IPS-NIHi7 (cell line): ENCODE data around the gene MEP1A.

Experiments
- DNase-seq: peaks from one replicate; pipeline ENCODE4 v3.0.0; 2012; ENCODE audit warnings: mixed read lengths; ENCODE audit errors: extremely low spot score

Gene MEP1A

GRCh38 chr6:46776070-46776712 is 17.0 kb upstream of the MEP1A start:
- no peak for DNase-seq

GRCh38 chr6:46777476-46778346 is 15.5 kb upstream of the MEP1A start:
- no peak for DNase-seq

- DNase-seq = peak; percentile 54
These were observed 11.5 kb upstream of the MEP1A start for GRCh38 chr6:46781478-46782378.

- no peak for DNase-seq
These were observed 8.7 kb upstream of the MEP1A start for GRCh38 chr6:46784535-46784934.

GRCh38 chr6:46787871-46788540 is 5.2 kb upstream of the MEP1A start:
- DNase-seq = no peak

GRCh38 chr6:46788791-46789190 is 4.4 kb upstream of the MEP1A start:
- no peak for DNase-seq

- no peak for DNase-seq
These were observed 3.5 kb upstream of the MEP1A start for GRCh38 chr6:46789434-46790354.

- no peak for DNase-seq
These were observed 2.8 kb upstream of the MEP1A start for GRCh38 chr6:46790355-46790874.

GRCh38 chr6:46792635-46793034 is 554 bp upstream of the MEP1A start:
- no peak for DNase-seq

GRCh38 chr6:46794068-46794467 is 879 bp downstream of the MEP1A start:
- no peak for DNase-seq

GRCh38 chr6:46795816-46796215 is 2.6 kb downstream of the MEP1A start:
- no peak for DNase-seq

GRCh38 chr6:46796848-46797580 is 3.8 kb downstream of the MEP1A start:
- no peak for DNase-seq

- no peak for DNase-seq
These were observed 6.5 kb downstream of the MEP1A start for GRCh38 chr6:46799657-46800056.

GRCh38 chr6:46808806-46809205 is 15.6 kb downstream of the MEP1A start:
- DNase-seq = no peak

GRCh38 chr6:46815130-46815529 is 21.9 kb downstream of the MEP1A start:
- DNase-seq = no peak

GRCh38 chr6:46816626-46817025 is 23.4 kb downstream of the MEP1A start:
- no peak for DNase-seq

- DNase-seq = no peak
These were observed 26.4 kb downstream of the MEP1A start for GRCh38 chr6:46819561-46819960.

GRCh38 chr6:46821458-46821881 is 28.3 kb downstream of the MEP1A start:
- DNase-seq = no peak

GRCh38 chr6:46828939-46829338 is 35.8 kb downstream of the MEP1A start:
- DNase-seq = no peak

GRCh38 chr6:46832816-46833215 is 39.6 kb downstream of the MEP1A start:
- DNase-seq = no peak
